GOT3 (cell line): ENCODE results near the gene UBTD1.

Experiments used
- DNase-seq: peaks from one replicate; lab custom pipeline; 2025; ENCODE audit warnings: mixed read lengths; lab: John Stamatoyannopoulos, UW

The UBTD1 gene

GRCh38 chr10:97483506-97483905 lies 15.2 kb upstream of the UBTD1 start:
- no peak for DNase-seq

- no peak for DNase-seq
These were observed 14.8 kb upstream of the UBTD1 start for GRCh38 chr10:97483921-97484320.

- no peak for DNase-seq
These were observed 13.0 kb upstream of the UBTD1 start for GRCh38 chr10:97485647-97486281.

GRCh38 chr10:97490592-97490991 lies 8.1 kb upstream of the UBTD1 start:
- no peak for DNase-seq

GRCh38 chr10:97494151-97494550 lies 4.6 kb upstream of the UBTD1 start:
- no peak for DNase-seq

- DNase-seq: no peak
These were observed 3.7 kb upstream of the UBTD1 start for GRCh38 chr10:97494863-97495506.

- DNase-seq: peak; percentile 33
These were observed 1.1 kb upstream of the UBTD1 start for GRCh38 chr10:97497572-97498075.

GRCh38 chr10:97498076-97498840 lies 466 bp upstream of the UBTD1 start, which contains the start of gene MMS19:
Gene MMS19 (minus strand): TSS chr10:97498422. CDS start chr10:97498384, 38 bp downstream.
- peak; percentile 98 for DNase-seq

GRCh38 chr10:97499561-97500296 lies 1.0 kb downstream of the UBTD1 start:
- no peak for DNase-seq

GRCh38 chr10:97500297-97500575 lies 1.5 kb downstream of the UBTD1 start:
- DNase-seq: no peak

GRCh38 chr10:97502916-97503315 lies 4.2 kb downstream of the UBTD1 start:
- no peak for DNase-seq

GRCh38 chr10:97503406-97503805 lies 4.7 kb downstream of the UBTD1 start:
- DNase-seq: no peak

GRCh38 chr10:97505152-97505551 lies 6.4 kb downstream of the UBTD1 start:
- DNase-seq: no peak

GRCh38 chr10:97506199-97506991 lies 7.7 kb downstream of the UBTD1 start:
- no peak for DNase-seq

GRCh38 chr10:97508342-97508741 lies 9.6 kb downstream of the UBTD1 start:
- no peak for DNase-seq

- DNase-seq: no peak
These were observed 10.5 kb downstream of the UBTD1 start for GRCh38 chr10:97509120-97509680.

GRCh38 chr10:97510686-97511085 lies 12.0 kb downstream of the UBTD1 start:
- no peak for DNase-seq

GRCh38 chr10:97511711-97512440 lies 13.2 kb downstream of the UBTD1 start:
- DNase-seq: no peak

GRCh38 chr10:97512993-97513392 lies 14.3 kb downstream of the UBTD1 start:
- DNase-seq: no peak

GRCh38 chr10:97514344-97514743 lies 15.6 kb downstream of the UBTD1 start:
- DNase-seq: no peak
